ENCODE measurements around the gene EMC6.

The EMC6 gene

DNA sequence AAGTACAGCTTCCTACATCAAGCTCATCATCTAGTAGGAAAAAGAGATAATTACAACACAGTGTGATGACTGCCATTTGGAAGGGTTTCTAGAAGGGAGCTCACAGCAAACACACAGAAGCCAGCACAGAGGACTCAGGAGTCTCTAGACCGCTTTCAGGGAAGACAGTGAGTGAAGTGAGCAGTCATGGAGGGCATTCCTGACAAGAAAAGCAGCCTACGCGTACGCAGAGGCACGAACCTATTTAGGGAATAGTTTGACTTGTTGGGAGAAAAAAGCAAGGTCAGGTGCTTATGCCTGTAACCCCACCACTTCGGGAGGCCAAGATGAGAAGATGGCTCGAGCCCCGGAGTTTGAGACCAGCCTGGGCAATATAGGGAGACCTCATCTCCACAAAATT is 46.7 kb downstream of the EMC6 start:
- DNase-seq, result no peak

DNA sequence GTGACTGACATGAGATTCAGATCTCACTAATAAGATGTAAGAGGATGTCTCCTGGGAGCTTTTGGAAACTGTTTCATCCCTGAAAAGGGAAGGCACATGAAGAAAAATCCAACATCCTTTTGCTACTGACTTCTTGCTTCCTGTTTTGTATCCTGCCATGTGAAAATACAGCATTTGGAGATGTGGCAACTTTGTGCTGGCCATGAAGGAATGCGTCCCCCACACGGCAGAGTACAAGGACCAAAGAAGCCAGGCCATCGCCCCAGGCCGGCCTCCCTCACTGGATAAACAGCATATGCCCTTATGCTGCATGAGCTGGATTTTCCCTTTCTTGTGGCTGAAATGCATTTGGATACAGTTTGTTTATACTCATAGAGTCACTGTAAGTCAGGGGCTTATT is 49.6 kb downstream of the EMC6 start:
- no peak for DNase-seq

DNA sequence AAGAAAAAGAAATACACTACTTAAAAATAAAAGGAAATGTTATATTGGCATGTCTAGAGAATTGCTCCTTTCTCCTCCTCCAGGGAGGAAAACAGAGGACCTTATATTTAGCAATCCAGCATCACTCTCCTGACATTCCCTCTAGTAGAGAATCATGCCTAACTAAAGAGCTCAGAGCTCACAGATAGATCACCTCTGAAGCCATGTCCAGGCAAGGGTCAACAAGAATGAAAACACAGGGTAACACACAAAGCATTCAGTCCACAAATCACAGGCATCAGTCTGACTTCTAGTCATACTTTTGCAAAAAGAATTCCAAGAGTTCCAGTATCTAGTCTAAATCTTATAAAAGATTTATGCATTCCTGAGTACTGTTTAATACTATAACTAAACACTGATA is 50.7 kb downstream of the EMC6 start:
- no peak for DNase-seq

Data from CD4-positive, alpha-beta T cell treated with Interleukin-15 for 1 hour (primary cell).